ENCODE measurements around the gene USP50.
"Not testable (repeated sequence)": the region's sequence is repeated elsewhere in the genome, so short reads cannot be mapped to it uniquely, and the experiment has no call there.

USP50 gene

GRCh38 chr15:50503144-50503543, 43.3 kb downstream of the USP50 start:
- no peak for DNase-seq
- no peak for ATAC-seq

DNA sequence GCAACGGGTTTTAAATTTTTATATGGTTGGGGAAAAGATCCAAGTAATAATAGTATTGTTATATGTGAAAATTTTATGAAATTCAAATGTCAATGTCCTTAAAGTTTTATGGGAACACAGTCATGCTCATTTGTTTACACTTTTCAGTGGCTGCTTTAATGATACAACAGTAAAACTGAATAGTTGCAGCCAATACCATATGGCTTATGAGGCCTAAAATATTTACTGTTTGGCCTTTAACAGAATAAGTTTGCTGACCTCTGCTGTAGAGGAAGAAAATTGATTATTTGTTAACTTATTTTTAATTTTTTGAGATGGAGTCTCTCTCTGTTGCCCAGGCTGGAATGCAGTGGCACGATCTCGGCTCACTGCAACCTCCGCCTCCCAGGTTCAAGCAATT, 44.7 kb downstream of the USP50 start:
- no peak for ATAC-seq

GRCh38 chr15:50500352-50500751, 46.1 kb downstream of the USP50 start:
- DNase-seq (no peak), ATAC-seq (no peak)

More for the DNA sequence above, 44.7 kb downstream of the USP50 start:
- no peak for DNase-seq

GRCh38 chr15:50496692-50497091, 49.8 kb downstream of the USP50 start:
- ATAC-seq, result no peak
- no peak for DNase-seq

- DNase-seq, ATAC-seq: not testable (repeated sequence)
Observed at GRCh38 chr15:50494547-50494946, 51.9 kb downstream of the USP50 start.

DNA sequence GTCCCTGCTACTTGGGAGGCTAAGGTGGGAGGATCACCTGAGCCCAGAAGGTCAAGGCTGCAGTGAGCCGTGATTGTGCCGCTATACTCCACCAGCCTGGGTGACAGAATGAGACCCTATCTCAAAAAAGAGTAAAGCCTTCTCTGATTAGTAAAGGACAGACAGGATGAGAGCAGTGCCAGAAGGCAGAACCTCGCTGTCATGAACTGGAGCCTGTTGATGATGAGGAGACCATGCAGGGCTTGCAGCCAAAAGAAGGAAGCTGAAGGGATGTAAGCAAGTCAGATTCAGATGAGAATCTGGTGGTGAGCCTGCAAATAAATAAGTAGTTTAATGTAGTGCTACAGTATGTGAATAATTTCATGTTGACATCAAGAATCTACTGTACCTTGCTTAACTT, 52.8 kb downstream of the USP50 start:
- ATAC-seq (no peak), DNase-seq (no peak)

- ATAC-seq, result peak; percentile 96
Observed at GRCh38 chr15:50487287-50487686, 59.2 kb downstream of the USP50 start.

GRCh38 chr15:50485389-50485788, 61.1 kb downstream of the USP50 start:
- no peak for DNase-seq
- ATAC-seq, result no peak

More at GRCh38 chr15:50487287-50487686, 59.2 kb downstream of the USP50 start:
- peak; percentile 13 for DNase-seq

- no peak for ATAC-seq
- no peak for DNase-seq
Observed at GRCh38 chr15:50484781-50485180, 61.7 kb downstream of the USP50 start.

GRCh38 chr15:50476143-50476542, 70.3 kb downstream of the USP50 start:
- no peak for ATAC-seq
- no peak for DNase-seq

DNA sequence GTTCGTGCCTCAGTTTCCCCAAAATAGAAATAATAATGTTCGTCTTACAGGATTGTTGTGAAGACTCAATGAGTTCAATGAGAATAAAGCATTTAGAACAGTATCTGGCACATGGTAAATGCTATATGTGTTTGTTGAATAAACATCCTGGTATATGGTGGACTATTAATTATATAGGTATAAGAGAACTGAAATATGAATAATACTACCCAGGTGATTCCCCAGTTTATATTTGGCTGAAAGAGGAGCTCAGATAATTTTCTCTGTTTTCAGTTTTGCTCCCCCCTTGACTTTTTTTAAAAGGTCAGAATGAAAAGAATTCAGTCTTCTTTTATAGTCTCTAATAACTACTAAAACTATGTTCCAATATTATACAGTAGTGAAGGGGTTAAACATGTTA, 75.4 kb downstream of the USP50 start:
- ATAC-seq (no peak), DNase-seq (no peak)

DNA sequence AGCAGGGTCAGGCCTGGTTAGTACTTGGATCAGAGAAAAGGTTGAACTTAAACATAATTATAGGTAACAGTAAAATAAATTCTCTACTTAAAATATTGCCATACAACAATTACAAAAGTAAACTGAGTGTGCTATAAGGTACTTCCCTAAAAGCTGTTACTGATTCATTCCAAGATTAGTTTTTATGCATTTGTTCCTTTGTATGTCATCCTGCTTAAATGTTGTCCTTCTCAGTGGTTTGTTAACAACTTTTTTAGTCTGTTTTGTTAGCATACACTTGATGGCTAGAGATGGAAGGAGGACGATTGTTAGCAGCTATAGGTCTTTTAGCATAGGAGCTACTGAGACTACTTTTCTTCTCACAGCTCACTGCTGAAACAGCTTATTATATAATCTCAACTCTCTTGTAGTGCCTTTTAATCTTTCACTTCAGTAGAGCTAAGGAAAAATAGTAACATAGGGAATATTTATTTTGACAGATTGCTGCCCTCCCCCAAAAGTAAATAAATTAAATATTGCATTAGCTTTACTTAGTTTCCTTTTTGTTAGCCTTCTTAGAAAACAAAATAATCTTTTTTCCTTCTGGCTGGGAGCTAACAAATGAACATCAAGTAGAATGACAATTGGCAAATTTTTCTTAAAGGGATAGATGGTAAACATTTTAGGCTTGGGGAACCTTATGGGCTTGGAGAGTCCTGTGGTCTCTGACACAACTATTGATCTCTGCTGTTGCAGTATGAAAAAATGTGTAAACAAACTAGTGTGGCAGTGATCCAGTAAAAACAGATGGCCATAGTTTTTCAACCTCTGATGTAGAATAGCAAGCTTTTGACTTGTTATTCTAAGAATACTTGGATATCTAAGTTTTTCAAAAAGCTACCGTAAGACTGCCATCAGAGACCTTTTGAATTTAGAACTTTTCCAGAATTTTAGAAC, 82.8 kb downstream of the USP50 start:
- ATAC-seq, result peak; percentile 23
- DNase-seq, result no peak

- no peak for DNase-seq
- ATAC-seq, result no peak
Observed at GRCh38 chr15:50458348-50459112, 87.9 kb downstream of the USP50 start.

DNA sequence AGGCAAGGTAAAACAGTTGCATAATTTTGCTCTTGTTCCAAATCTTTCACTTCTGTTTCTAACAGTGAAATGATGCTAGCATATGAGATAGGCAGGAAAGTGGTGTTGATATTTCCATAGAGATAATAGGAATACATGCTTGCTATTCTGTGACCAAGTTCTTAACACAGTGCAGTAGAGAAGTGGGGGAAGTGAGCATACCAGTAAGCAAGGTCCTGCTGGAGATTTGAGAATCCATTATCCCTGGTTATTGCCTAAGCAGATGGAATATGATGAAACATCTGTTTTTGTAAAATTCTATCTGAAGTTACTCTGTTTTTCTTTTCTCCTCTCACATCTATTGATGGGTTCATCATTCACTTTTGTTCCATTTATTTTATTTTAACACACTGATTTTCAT, 93.5 kb downstream of the USP50 start:
- DNase-seq, result no peak
- no peak for ATAC-seq

Measured in stimulated activated naive CD8-positive, alpha-beta T cell treated with anti-CD3 and anti-CD28 coated beads, Interleukin-15, Interleukin-2, amounts not matched to agents 100 U/mL and 50 U/mL, for 24 hours (primary cell).